Breast epithelium (tissue), 4 donors: ENCODE results near the gene PELI2. TPM values are rescaled to one million over a fixed set of nuclear protein-coding genes. Genes with fewer than 3 reads are reported as not detected.

ENCODE experiments used
- DNase-seq, 2 donors: peaks; one replicate each; pipeline ENCODE4 v3.0.0-alpha.2; 2019; ENCODE audit warnings: low spot score in 2 of 2
- H3K27ac ChIP-seq, 2 donors: fragments of 200-600 bp; sonication (generic) in 1 of 2; one replicate each; pipeline ENCODE4 v1.5.1; 2016 to 2019; ENCODE audit warnings: mild to moderate bottlenecking in 1 of 2
- H3K27me3 ChIP-seq, 2 donors: fragments of 200-600 bp; sonication (generic) in 1 of 2; one replicate each; pipeline versions ENCODE4 v1.5.1 to v1.6.0; 2017 to 2019; ENCODE audit warnings: control low read depth in 1 of 2, mild to moderate bottlenecking in 1 of 2
- H3K36me3 ChIP-seq: fragments of 200-600 bp; one replicate; pipeline ENCODE4 v1.5.1; 2019
- H3K4me1 ChIP-seq, 2 donors: fragments of 200-600 bp; sonication (generic); one replicate each; pipeline ENCODE4 v1.5.1; 2016 to 2019; ENCODE audit warnings: control low read depth in 1 of 2
- H3K4me3 ChIP-seq, 3 donors: fragments of 200-600 bp; sonication (generic); 1 replicate in 2 of 3; 2 replicates in 1 of 3; pipeline ENCODE4 v1.5.1; 2016 to 2019; ENCODE audit warnings: mild to moderate bottlenecking in 3 of 3, moderate library complexity in 2 of 3
- H3K9me3 ChIP-seq, 2 donors: fragments of 200-600 bp; sonication (generic) in 1 of 2; one replicate each; pipeline ENCODE4 v1.5.1; 2016 to 2019; ENCODE audit warnings: control low read depth in 1 of 2
- POLR2A ChIP-seq: fragments of 450-650 bp; IDR thresholded peaks from one replicate; pipeline ENCODE4 v1.6.1; 2016; ENCODE audit warnings: antibody characterized with exemption, mild to moderate bottlenecking, moderate library complexity
- POLR2AphosphoS5 ChIP-seq, 3 donors: sonication (generic); formaldehyde crosslinking; IDR thresholded peaks; one replicate each; pipeline ENCODE4 v1.6.1; 2017; ENCODE audit warnings: antibody characterized with exemption in 3 of 3
- intact Hi-C: fragments of 100-400 bp; cut with DNase I; formaldehyde crosslinking; loops from one replicate; pipeline ENCODE4 v1.15.1; 2023; ENCODE audit warnings: low total_unique reads
- total RNA-seq, 3 donors: library from RNA; depleted of rRNA; stranded (reverse); fragments of >200 nt; gene quantifications; one replicate each; pipeline ENCODE4 v1.1.0, GENCODE V29; 2016
- TF ChIP-seq, protein P1 (sequence below), 3 donors: fragments of 450-650 bp; IDR thresholded peaks; one replicate each; pipeline ENCODE4 v1.5.1; 2016 to 2017; ENCODE audit warnings: antibody characterized with exemption in 3 of 3, mild to moderate bottlenecking in 3 of 3, moderate library complexity in 3 of 3

PELI2 gene
- total RNA-seq, 3 donors from 2014 or later = 11.5 to 24.1 (median 16.2) TPM

DNA sequence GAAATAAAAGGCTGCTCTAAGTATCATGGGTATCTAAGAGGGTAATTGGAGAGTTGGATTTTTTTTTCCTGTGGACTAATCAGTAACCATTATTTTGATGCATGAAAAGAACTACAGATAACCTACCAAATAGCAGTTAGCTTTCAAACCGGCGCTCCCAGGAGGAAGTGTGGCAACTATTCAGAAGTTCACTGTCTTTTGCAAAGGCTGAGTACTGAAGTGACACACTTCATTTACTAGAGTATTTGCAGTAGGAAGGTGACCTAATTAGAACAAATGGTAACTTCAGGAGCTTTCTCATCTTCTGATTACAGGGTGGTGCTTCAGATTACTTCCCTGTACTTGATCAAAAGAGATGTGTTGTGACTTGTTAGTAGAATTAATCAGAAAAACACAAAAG, 87.7 kb downstream of the PELI2 start:
- TF ChIP-seq POLR2A (no peak), POLR2AphosphoS5 (IDR thresholded peaks at IDR 0.05) (no peak)
- TF ChIP-seq, protein P1, sequence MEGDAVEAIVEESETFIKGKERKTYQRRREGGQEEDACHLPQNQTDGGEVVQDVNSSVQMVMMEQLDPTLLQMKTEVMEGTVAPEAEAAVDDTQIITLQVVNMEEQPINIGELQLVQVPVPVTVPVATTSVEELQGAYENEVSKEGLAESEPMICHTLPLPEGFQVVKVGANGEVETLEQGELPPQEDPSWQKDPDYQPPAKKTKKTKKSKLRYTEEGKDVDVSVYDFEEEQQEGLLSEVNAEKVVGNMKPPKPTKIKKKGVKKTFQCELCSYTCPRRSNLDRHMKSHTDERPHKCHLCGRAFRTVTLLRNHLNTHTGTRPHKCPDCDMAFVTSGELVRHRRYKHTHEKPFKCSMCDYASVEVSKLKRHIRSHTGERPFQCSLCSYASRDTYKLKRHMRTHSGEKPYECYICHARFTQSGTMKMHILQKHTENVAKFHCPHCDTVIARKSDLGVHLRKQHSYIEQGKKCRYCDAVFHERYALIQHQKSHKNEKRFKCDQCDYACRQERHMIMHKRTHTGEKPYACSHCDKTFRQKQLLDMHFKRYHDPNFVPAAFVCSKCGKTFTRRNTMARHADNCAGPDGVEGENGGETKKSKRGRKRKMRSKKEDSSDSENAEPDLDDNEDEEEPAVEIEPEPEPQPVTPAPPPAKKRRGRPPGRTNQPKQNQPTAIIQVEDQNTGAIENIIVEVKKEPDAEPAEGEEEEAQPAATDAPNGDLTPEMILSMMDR (IDR thresholded peaks at IDR 0.05) = no peak
- Histone ChIP-seq H3K4me3 (no peak overlapping the region), H3K9me3 (no peaks in the 10 kb centered on the region), H3K27me3 (no peaks in the 10 kb centered on the region), H3K27ac (no peak overlapping the region), H3K4me1 (no peaks in the 10 kb centered on the region), H3K36me3 (no peaks in the 10 kb centered on the region)
- intact Hi-C loops = no loop called here
- DNase-seq = no peak

DNA sequence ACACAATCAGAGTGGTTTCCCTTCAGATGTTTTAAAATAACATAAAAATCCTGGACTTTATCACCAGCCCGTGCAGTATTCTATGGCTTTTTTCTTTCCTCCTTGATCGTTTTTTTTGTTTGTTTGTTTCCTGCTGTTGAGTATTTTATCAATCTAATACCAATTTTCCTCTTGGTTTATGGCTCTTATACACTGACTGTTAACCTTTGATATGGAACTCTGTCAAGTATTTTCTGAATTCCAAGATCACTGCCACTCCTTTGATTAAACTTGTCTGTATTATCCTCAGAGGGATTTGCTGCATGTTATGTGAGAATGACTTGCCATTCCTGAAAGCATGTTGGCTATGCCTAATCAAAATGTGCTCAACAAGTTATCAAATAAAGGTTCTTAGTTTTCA, 88.4 kb downstream of the PELI2 start:
- Histone ChIP-seq H3K4me1 (no peaks in the 10 kb centered on the region), H3K36me3 (no peaks in the 10 kb centered on the region), H3K9me3 (no peaks in the 10 kb centered on the region), H3K27ac (no peak overlapping the region), H3K4me3 (no peak overlapping the region), H3K27me3 (no peaks in the 10 kb centered on the region)
- no peak for TF ChIP-seq POLR2AphosphoS5 (IDR thresholded peaks at IDR 0.05)
- TF ChIP-seq, protein P1 (IDR thresholded peaks at IDR 0.05) = no peak
- no peak for TF ChIP-seq POLR2A
- DNase-seq = no peak
- intact Hi-C loops = no loop called here

DNA sequence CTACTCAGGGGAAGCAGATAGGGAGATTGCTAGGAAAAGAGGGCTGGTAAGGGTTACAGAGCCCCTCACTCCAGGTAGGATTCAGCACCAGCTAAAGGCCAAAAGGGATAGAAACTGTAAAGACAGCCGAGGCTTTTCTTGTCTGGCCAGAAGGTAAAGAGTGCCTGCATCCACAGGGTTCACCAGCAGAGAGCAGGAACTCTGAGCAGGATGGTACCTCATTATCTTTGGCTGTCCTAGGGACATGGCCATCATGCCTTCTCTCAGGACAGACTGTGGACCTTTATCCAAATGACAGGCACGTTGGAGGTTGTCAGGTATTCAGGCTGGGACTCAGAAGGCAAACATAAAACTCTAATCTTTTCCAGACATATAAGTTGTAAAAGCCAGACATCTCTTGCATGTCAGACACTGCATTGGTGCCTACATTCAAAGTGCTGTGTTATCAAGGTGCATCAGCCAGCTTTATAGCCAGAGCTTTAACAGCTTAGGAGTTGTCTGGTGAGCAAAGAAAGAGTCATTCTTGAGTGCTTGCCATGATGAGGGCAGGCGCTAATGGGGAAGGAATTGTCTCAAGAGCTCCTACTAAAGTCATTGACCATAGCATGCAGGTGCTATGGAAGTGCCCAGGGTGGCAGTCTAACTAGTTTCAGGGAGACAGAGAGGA, 89.5 kb downstream of the PELI2 start:
- no peaks in the 10 kb centered on the region for H3K36me3 ChIP-seq
- TF ChIP-seq POLR2AphosphoS5 (IDR thresholded peaks at IDR 0.05) = no peak
- TF ChIP-seq POLR2A = no peak
- TF ChIP-seq, protein P1 (IDR thresholded peaks at IDR 0.05) = no peak
- intact Hi-C loops = no loop called here
- no peak overlapping the region for H3K4me3 ChIP-seq
- no peak for DNase-seq
- H3K27me3 ChIP-seq = no peaks in the 10 kb centered on the region
- H3K9me3 ChIP-seq = no peaks in the 10 kb centered on the region
- no peaks in the 10 kb centered on the region for H3K4me1 ChIP-seq
- no peak overlapping the region for H3K27ac ChIP-seq

DNA sequence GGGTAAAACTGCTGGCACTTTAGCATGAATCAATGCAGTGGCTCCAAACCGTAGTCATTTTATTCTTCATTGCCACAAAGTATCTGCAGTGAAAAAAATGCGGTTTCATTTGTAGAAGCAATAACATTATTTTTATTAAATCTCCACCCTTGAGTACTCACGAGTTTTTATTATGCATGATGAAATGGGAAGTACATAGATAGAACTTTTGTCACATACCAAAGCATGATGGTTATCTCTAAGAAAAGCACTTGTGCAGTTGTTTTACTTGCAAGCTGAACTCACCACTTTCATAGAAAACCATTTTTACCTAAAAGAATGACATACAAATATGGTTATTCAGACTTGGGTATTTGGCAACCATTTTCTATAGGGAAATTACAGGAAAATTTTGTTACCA, 90.3 kb downstream of the PELI2 start:
- Histone ChIP-seq H3K4me3 (no peak overlapping the region), H3K4me1 (no peaks in the 10 kb centered on the region), H3K9me3 (no peaks in the 10 kb centered on the region), H3K27ac (no peak overlapping the region), H3K27me3 (no peaks in the 10 kb centered on the region), H3K36me3 (no peaks in the 10 kb centered on the region)
- no peak for TF ChIP-seq POLR2A
- intact Hi-C loops = no loop called here
- DNase-seq = no peak

DNA sequence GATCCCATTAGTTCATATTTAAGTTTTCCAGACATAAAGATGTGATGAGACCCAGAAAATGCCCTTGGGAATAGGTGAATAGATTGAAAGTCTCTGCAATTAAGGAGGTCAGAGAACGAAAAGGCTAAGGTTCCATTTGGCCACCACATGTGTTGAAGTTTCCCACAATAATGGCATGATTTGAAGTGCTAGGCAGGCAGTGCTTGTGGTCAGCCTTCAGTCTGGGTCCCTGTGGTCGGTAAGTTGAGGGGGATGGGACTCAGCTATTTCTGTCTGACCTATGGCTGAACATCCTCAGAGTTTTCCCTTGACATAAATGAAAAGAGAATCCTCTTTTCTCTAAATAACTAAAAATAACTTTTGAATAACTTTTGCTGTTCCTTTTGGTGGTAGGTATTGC, 92.4 kb downstream of the PELI2 start:
- no peaks in the 10 kb centered on the region for H3K27me3 ChIP-seq
- H3K27ac ChIP-seq = no peak overlapping the region
- intact Hi-C loops = no loop called here
- TF ChIP-seq POLR2AphosphoS5 (IDR thresholded peaks at IDR 0.05) (no peak), POLR2A (no peak)
- TF ChIP-seq, protein P1 (IDR thresholded peaks at IDR 0.05) = no peak
- H3K9me3 ChIP-seq = no peaks in the 10 kb centered on the region
- no peaks in the 10 kb centered on the region for H3K36me3 ChIP-seq
- no peak overlapping the region for H3K4me3 ChIP-seq
- no peaks in the 10 kb centered on the region for H3K4me1 ChIP-seq
- DNase-seq = no peak
